ENCODE measurements around the gene ANO8. TPM values are rescaled to one million over a fixed set of nuclear protein-coding genes. Genes with fewer than 3 reads are reported as not detected.

Gene ANO8
- polyA plus RNA-seq, 1 of the 3 experiments (the other 2 are of a cell fraction): 7.8 TPM

- H3K4me2 ChIP-seq: no peak overlapping the region
- TF ChIP-seq REST (IDR thresholded peaks at IDR 0.05; ENCODE audit: low read depth, low read length) (no peak), FOXJ3 (CRISPR knock-in tag; IDR thresholded peaks at IDR 0.05) (no peak), FOSL2 (IDR thresholded peaks at IDR 0.05; ENCODE audit: borderline replicate concordance, low read depth) (no peak), JUND (IDR thresholded peaks at IDR 0.05) (no peak), USF2 (IDR thresholded peaks at IDR 0.05; ENCODE audit: borderline replicate concordance, low read depth, low read length) (no peak), GATA2 (CRISPR knock-in tag; IDR thresholded peaks at IDR 0.05) (no peak)
- peaks cover 17% of the 10 kb centered on the region for H4K20me1 ChIP-seq (ENCODE audit: insufficient read depth)
- no peaks in the 10 kb centered on the region for H3K9me2 ChIP-seq
- no peaks in the 10 kb centered on the region for H3K27me3 ChIP-seq (ENCODE audit: insufficient read depth)
- peaks cover 14 to 30% of the 10 kb centered on the region in 2 experiments for H3K36me3 ChIP-seq (replicated peaks in 1 of 2; ENCODE audit: control insufficient read depth in 1 of 2, insufficient read depth in 2 of 2, low read length in 1 of 2)
- DNase-seq: no peak
- H3K4me3 ChIP-seq (ENCODE audit: low read depth in 2 of 2, low read length in 1 of 2): no peak overlapping the region
- H3K9ac ChIP-seq: no peak overlapping the region
- H3K27ac ChIP-seq (ENCODE audit: low read depth in 2 of 2, low read length in 1 of 2): no peak overlapping the region
- peaks cover 6 to 8% of the 10 kb centered on the region in 2 experiments; a peak in 2 of 4 replicates for H3K4me1 ChIP-seq (ENCODE audit: control insufficient read depth in 1 of 2, insufficient read depth in 2 of 2, low read depth in 1 of 2, low read length in 1 of 2)
- no peak overlapping the region for H2AFZ ChIP-seq (ENCODE audit: low read depth)
- H3K79me2 ChIP-seq (ENCODE audit: insufficient read depth): peaks cover 49% of the 10 kb centered on the region
- ChIA-PET CTCF (no interaction called here), POLR2A (no interaction called here)
- H3F3A ChIP-seq (replicated peaks; ENCODE audit: insufficient read depth): peaks cover 7% of the 10 kb centered on the region
- H3K9me3 ChIP-seq: no peaks in the 10 kb centered on the region
- WGBS (ENCODE audit: low lambda C conversion rate): over 99% methylated on average over 15 of the region's 19 CpGs
Measured at GRCh38 chr19:17314007-17314593, 20.6 kb downstream of the ANO8 start.

GRCh38 chr19:17312189-17313113 lies 22.2 kb downstream of the ANO8 start:
- 84% methylated on average over 15 of the region's 20 CpGs for WGBS (ENCODE audit: low lambda C conversion rate)
- POLR2A ChIA-PET: interaction anchor here (0.9 to 1.0 kb wide), 2 partner anchors 9 to 18 kb away, joined by 4 to 5 read pairs; no protein-coding TSS in a partner anchor
- Histone ChIP-seq H3K27me3 (ENCODE audit: insufficient read depth) (no peaks in the 10 kb centered on the region), H3K9ac (peak overlapping the region; percentile 51; the same call in 1 of the 2 replicates), H3K27ac (ENCODE audit: low read depth in 2 of 2, low read length in 1 of 2) (0 out of 4 replicates have a peak overlapping the region, but pooled peaks of 1 of the 2 experiments have one; percentile 40), H3K4me2 (peak overlapping the region; percentile 97; the same call in 1 of the 2 replicates), H3K36me3 (replicated peaks in 1 of 2; ENCODE audit: control insufficient read depth in 1 of 2, insufficient read depth in 2 of 2, low read length in 1 of 2) (peaks cover 14 to 27% of the 10 kb centered on the region in 2 experiments), H3K4me3 (ENCODE audit: low read depth in 2 of 2, low read length in 1 of 2) (peak overlapping the region in 1 of 2 experiments; percentile 17; a peak in 1 of 4 replicates), H3F3A (replicated peaks; ENCODE audit: insufficient read depth) (peaks cover 5% of the 10 kb centered on the region), H3K4me1 (ENCODE audit: control insufficient read depth in 1 of 2, insufficient read depth in 2 of 2, low read depth in 1 of 2, low read length in 1 of 2) (peaks cover 6 to 12% of the 10 kb centered on the region in 2 experiments; a peak in 2 of 4 replicates), H3K9me2 (no peaks in the 10 kb centered on the region), H2AFZ (ENCODE audit: low read depth) (no peak overlapping the region), H3K9me3 (no peaks in the 10 kb centered on the region), H3K79me2 (ENCODE audit: insufficient read depth) (peaks cover 55% of the 10 kb centered on the region), H4K20me1 (ENCODE audit: insufficient read depth) (peaks cover 17% of the 10 kb centered on the region)
- DNase-seq: no peak
- CTCF ChIA-PET: interaction anchor here (1.1 to 1.4 kb wide), 3 partner anchors 12 to 74 kb away, joined by 3 to 5 read pairs (median 4); no protein-coding TSS in a partner anchor
- TF ChIP-seq EZH2phosphoT487 (IDR thresholded peaks at IDR 0.05; ENCODE audit: borderline replicate concordance, low read depth): no peak
- TF ChIP-seq REST (IDR thresholded peaks at IDR 0.05; ENCODE audit: low read depth, low read length): no peak
- no peak for TF ChIP-seq RCOR1 (IDR thresholded peaks at IDR 0.05; ENCODE audit: low read length)
- TF ChIP-seq ZBTB33 (IDR thresholded peaks at IDR 0.05; ENCODE audit: borderline replicate concordance, low read depth): no peak
- no peak for TF ChIP-seq USF2 (IDR thresholded peaks at IDR 0.05; ENCODE audit: borderline replicate concordance, low read depth, low read length)
- no peak for TF ChIP-seq RAD21 (IDR thresholded peaks at IDR 0.05; ENCODE audit: low read length)

All from SK-N-SH (cell line).